ENCODE results near the gene ARHGAP44. TPM values are rescaled to one million over a fixed set of nuclear protein-coding genes. Genes with fewer than 3 reads are reported as not detected.

ARHGAP44 gene
- total RNA-seq, 4 donors from 2014 or later, result 3.5 to 7.8 (median 5.8) TPM

GRCh38 chr17:12979826-12980500 lies 190.7 kb downstream of the ARHGAP44 start:
- WGBS, result 89% methylated on average over 12 of the region's 12 CpGs
- intact Hi-C loops (cut with DNase I), result no loop called here

GRCh38 chr17:12982224-12982623 lies 192.9 kb downstream of the ARHGAP44 start:
- Histone ChIP-seq H3K27ac (replicated peaks in 1 of 4) (no peak overlapping the region), H3K9me3 (no peaks in the 10 kb centered on the region), H3K4me1 (peaks cover 17 to 28% (median 24%) of the 10 kb centered on the region in 4 donors), H3K36me3 (no peaks in the 10 kb centered on the region), H3K27me3 (no peaks in the 10 kb centered on the region), H3K4me3 (no peak overlapping the region)
- intact Hi-C loops (cut with DNase I), result no loop called here
- 74% methylated on average over 6 of the region's 6 CpGs for WGBS
- no peak for DNase-seq (ENCODE audit: extremely low spot score)
- TF ChIP-seq CTCF (IDR thresholded peaks at IDR 0.05) (no peak), POLR2A (IDR thresholded peaks at IDR 0.05; ENCODE audit: low read depth) (no peak), POLR2AphosphoS5 (IDR thresholded peaks at IDR 0.05) (no peak), EP300 (IDR thresholded peaks at IDR 0.05) (no peak)

More at GRCh38 chr17:12979826-12980500, 190.7 kb downstream of the ARHGAP44 start:
- Histone ChIP-seq H3K4me3 (no peak overlapping the region), H3K9me3 (no peaks in the 10 kb centered on the region), H3K27me3 (no peaks in the 10 kb centered on the region), H3K36me3 (no peaks in the 10 kb centered on the region), H3K4me1 (peaks cover 5 to 15% (median 13%) of the 10 kb centered on the region in 4 donors), H3K27ac (replicated peaks in 1 of 4) (no peak overlapping the region)
- no peak for TF ChIP-seq POLR2AphosphoS5 (IDR thresholded peaks at IDR 0.05)
- TF ChIP-seq CTCF (IDR thresholded peaks at IDR 0.05), result no peak
- TF ChIP-seq EP300 (IDR thresholded peaks at IDR 0.05), result no peak
- TF ChIP-seq POLR2A (IDR thresholded peaks at IDR 0.05; ENCODE audit: low read depth), result no peak
- DNase-seq (ENCODE audit: extremely low spot score), result no peak

DNA sequence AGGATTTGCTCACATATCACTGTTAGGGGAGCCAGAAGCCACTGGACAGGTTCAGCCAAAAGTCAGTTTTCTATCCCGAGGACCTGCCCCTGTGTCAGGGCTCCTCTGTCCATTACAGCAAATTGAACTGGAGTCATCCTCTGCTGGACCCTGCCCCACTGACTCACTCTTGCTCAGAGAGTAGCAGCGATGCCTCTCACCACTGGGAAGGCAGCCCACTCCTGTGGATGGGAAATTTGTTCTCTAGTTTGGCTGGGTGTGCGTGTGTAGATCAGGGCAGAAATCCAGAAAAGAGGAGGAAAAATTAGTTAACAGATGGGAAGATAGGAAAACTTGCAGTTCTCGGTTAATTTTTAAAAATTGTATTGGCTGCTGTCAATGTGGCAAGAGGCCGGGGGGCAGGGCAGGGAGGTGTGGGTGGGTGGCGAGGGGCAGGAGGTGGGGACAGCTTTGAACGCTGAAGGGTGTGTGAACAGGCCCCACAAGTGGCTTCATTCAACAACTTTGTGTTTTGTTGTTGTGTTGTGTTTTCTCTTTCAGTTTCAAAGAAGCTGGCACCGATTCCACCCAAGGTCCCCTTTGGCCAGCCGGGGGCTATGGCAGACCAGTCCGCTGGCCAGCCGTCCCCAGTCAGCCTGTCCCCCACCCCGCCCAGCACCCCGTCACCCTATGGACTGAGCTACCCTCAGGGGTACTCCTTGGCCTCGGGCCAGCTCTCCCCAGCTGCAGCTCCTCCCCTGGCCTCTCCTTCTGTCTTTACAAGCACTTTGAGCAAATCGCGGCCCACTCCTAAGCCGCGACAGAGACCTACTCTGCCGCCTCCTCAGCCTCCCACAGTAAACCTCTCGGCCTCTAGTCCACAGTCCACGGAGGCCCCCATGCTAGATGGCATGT lies 194.9 kb downstream of the ARHGAP44 start:
- no peak for DNase-seq (ENCODE audit: extremely low spot score)
- 62% methylated on average over 21 of the region's 21 CpGs for WGBS
- Histone ChIP-seq H3K9me3 (no peaks in the 10 kb centered on the region), H3K27me3 (no peaks in the 10 kb centered on the region), H3K36me3 (no peaks in the 10 kb centered on the region), H3K27ac (replicated peaks in 1 of 4) (peak overlapping the region; percentile 56 to 67 (median 64)), H3K4me1 (peaks cover 17 to 28% (median 24%) of the 10 kb centered on the region in 4 donors), H3K4me3 (peak overlapping the region in 3 of 4 donors; percentile 7 to 19 (median 17))
- intact Hi-C loops (cut with DNase I), result no loop called here
- no peak for TF ChIP-seq POLR2A (IDR thresholded peaks at IDR 0.05; ENCODE audit: low read depth)
- no peak for TF ChIP-seq CTCF (IDR thresholded peaks at IDR 0.05)
- TF ChIP-seq POLR2AphosphoS5 (IDR thresholded peaks at IDR 0.05), result peak in 1 of 2 donors; percentile 31
- TF ChIP-seq EP300 (IDR thresholded peaks at IDR 0.05), result no peak

GRCh38 chr17:12985431-12986293 lies 196.4 kb downstream of the ARHGAP44 start:
- intact Hi-C loops (cut with DNase I), result no loop called here
- Histone ChIP-seq H3K27ac (replicated peaks in 1 of 4) (peak overlapping the region in 1 of 4 donors; percentile 65), H3K27me3 (no peaks in the 10 kb centered on the region), H3K4me1 (peaks cover 20 to 28% (median 25%) of the 10 kb centered on the region in 4 donors), H3K36me3 (peaks cover 8 to 12% (median 8%) of the 10 kb centered on the region in 4 donors), H3K9me3 (no peaks in the 10 kb centered on the region), H3K4me3 (no peak overlapping the region)
- no peak for DNase-seq (ENCODE audit: extremely low spot score)
- TF ChIP-seq EP300 (IDR thresholded peaks at IDR 0.05), result no peak
- TF ChIP-seq POLR2AphosphoS5 (IDR thresholded peaks at IDR 0.05), result no peak
- no peak for TF ChIP-seq CTCF (IDR thresholded peaks at IDR 0.05)
- TF ChIP-seq POLR2A (IDR thresholded peaks at IDR 0.05; ENCODE audit: low read depth), result no peak
- 55% methylated on average over 14 of the region's 14 CpGs for WGBS

Data from esophagus muscularis mucosa (tissue), 4 donors.